Adrenal gland (tissue), 5 donors: ENCODE measurements around the gene LGALS3BP.

ENCODE experiments used
- POLR2A ChIP-seq, 2 donors: fragments of 450-650 bp; IDR thresholded peaks; one replicate each; pipeline ENCODE4 v1.6.1; 2017; ENCODE audit warnings: antibody characterized with exemption in 2 of 2, mild to moderate bottlenecking in 2 of 2, moderate library complexity in 1 of 2
- TF ChIP-seq, protein P1 (sequence below), 6 experiments: fragments of 450-650 bp in 4 of 6; fragments of 200-600 bp in 2 of 6; sonication (generic) in 1 of 6; IDR thresholded peaks; 1 replicate in 5 of 6; 2 replicates in 1 of 6; pipeline versions ENCODE4 v1.5.1 to v1.8.0; 2016 to 2021; ENCODE audit warnings: antibody characterized with exemption in 6 of 6, mild to moderate bottlenecking in 2 of 6, moderate library complexity in 1 of 6
- donor health status: DM: no; HTN: no; CAD: no.

DNA sequence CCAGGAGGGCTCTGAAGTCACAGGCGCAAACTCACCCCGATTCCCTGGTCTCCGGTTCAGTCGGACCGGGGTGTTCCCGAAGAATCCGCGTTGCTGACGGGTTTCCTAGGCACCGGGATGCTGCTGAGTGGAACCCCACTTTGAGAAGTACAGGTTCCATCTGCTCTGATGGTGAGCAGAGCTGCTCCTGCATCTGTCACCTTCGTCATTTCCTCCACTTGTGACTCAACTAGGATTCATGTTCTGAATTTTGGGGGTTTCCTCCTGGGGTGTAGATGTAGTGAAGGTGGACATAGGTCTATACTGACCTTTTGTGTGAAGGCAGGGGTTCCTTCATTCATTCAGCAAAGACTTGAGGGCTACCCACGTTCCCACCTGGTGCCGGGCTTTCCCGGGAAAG, 25.0 kb downstream of the LGALS3BP start:
- TF ChIP-seq, protein P1, sequence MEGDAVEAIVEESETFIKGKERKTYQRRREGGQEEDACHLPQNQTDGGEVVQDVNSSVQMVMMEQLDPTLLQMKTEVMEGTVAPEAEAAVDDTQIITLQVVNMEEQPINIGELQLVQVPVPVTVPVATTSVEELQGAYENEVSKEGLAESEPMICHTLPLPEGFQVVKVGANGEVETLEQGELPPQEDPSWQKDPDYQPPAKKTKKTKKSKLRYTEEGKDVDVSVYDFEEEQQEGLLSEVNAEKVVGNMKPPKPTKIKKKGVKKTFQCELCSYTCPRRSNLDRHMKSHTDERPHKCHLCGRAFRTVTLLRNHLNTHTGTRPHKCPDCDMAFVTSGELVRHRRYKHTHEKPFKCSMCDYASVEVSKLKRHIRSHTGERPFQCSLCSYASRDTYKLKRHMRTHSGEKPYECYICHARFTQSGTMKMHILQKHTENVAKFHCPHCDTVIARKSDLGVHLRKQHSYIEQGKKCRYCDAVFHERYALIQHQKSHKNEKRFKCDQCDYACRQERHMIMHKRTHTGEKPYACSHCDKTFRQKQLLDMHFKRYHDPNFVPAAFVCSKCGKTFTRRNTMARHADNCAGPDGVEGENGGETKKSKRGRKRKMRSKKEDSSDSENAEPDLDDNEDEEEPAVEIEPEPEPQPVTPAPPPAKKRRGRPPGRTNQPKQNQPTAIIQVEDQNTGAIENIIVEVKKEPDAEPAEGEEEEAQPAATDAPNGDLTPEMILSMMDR (IDR thresholded peaks at IDR 0.05), result no peak
- TF ChIP-seq POLR2A (IDR thresholded peaks at IDR 0.05), result no peak
